Endothelial cell of umbilical vein (primary cell): Measurements from ENCODE around the gene EHD1. TPM values are rescaled to one million over a fixed set of nuclear protein-coding genes. Genes with fewer than 3 reads are reported as not detected.

ENCODE experiments used
- BruUV-seq: library from RNA; stranded (reverse); fragments of 400-500 nt; replicated peaks from 2 replicates; lab custom pipeline; 2021; lab: Mats Ljungman, UMichigan
- CTCF ChIA-PET: fragments of 300-600, 350-600 bp; sonication (Branson Sonifier 250); formaldehyde crosslinking; loops from one replicate; lab custom pipeline; 2021; ENCODE audit warnings: antibody characterized with exemption, inconsistent platforms; lab: Charles Lee
- POLR2A ChIA-PET: fragments of 300-600, 350-600 bp; sonication (Branson Sonifier 250); formaldehyde crosslinking; loops from one replicate; lab custom pipeline; 2021; ENCODE audit warnings: antibody characterized with exemption, inconsistent platforms; lab: Charles Lee
- DNase-seq: peaks from one replicate; pipeline ENCODE4 v3.0.0-alpha.2; 2011; ENCODE audit warnings: low read depth, low spot score
- FAIRE-seq: peaks from 2 replicates; lab custom pipeline; 2011; peaks lifted over from hg19 to GRCh38; lab: Jason Lieb, UNC
- H2AFZ ChIP-seq: 2 replicates; pipeline ENCODE4 v1.6.0; 2012; ENCODE audit warnings: low read depth, low read length, control low read depth, inconsistent platforms
- H3K27ac ChIP-seq: 2 replicates; pipeline ENCODE4 v1.5.1; 2011; ENCODE audit warnings: low read depth, mild to moderate bottlenecking, control low read depth, low read length, moderate library complexity; ENCODE audit not compliant: insufficient read depth
- H3K27me3 ChIP-seq, 2 experiments: 2 replicates each; pipeline versions ENCODE4 v1.6.0 to v1.6.1; 2011; ENCODE audit warnings: low read length in 2 of 2, mixed read lengths in 1 of 2; ENCODE audit not compliant: control insufficient read depth in 2 of 2, insufficient read depth in 2 of 2
- H3K36me3 ChIP-seq, 2 experiments: 2 replicates in 1 of 2; 3 replicates in 1 of 2; pipeline ENCODE4 v1.5.1; 2011; ENCODE audit warnings: low read length in 2 of 2, mild to moderate bottlenecking in 1 of 2, moderate library complexity in 1 of 2; ENCODE audit not compliant: control insufficient read depth in 2 of 2, insufficient read depth in 2 of 2; ENCODE audit errors: extremely low read depth in 1 of 2
- H3K4me1 ChIP-seq: 3 replicates; pipeline ENCODE4 v1.5.1; 2011; ENCODE audit warnings: mild to moderate bottlenecking, low read length; ENCODE audit not compliant: control insufficient read depth, insufficient read depth; ENCODE audit errors: extremely low read depth
- H3K4me2 ChIP-seq: 2 replicates; pipeline ENCODE4 v1.6.1; 2011; ENCODE audit warnings: low read length, control low read depth, mixed read lengths; ENCODE audit not compliant: insufficient read depth
- H3K4me3 ChIP-seq, 3 experiments: fragments of 200-600 bp in 1 of 3; sonication (generic), shearing (Covaris generic) in 1 of 3; replicated peaks in 1 of 3; 2 replicates each; pipeline ENCODE4 v1.5.1; 2011 to 2016; ENCODE audit warnings: control low read depth in 3 of 3, low read length in 3 of 3, mild to moderate bottlenecking in 2 of 3, inconsistent platforms in 1 of 3, low read depth in 1 of 3, moderate library complexity in 1 of 3; ENCODE audit not compliant: insufficient read depth in 1 of 3
- H3K79me2 ChIP-seq: 2 replicates; pipeline ENCODE4 v1.6.0; 2012; ENCODE audit warnings: low read length, inconsistent platforms; ENCODE audit not compliant: control insufficient read depth, insufficient read depth
- H3K9ac ChIP-seq: replicated peaks from 2 replicates; pipeline ENCODE3; 2011; ENCODE audit warnings: low read length, control low read depth; ENCODE audit not compliant: insufficient read depth; ENCODE audit errors: extremely low read depth
- H3K9me1 ChIP-seq: replicated peaks from 3 replicates; pipeline ENCODE4 v1.6.0; 2011; ENCODE audit warnings: mild to moderate bottlenecking, low read length; ENCODE audit not compliant: control insufficient read depth, insufficient read depth; ENCODE audit errors: extremely low read depth
- H3K9me3 ChIP-seq: replicated peaks from 2 replicates; pipeline ENCODE4 v1.5.1; 2012; ENCODE audit warnings: low read length, inconsistent platforms; ENCODE audit not compliant: control insufficient read depth, insufficient read depth
- H4K20me1 ChIP-seq: replicated peaks from 2 replicates; pipeline ENCODE3; 2011; ENCODE audit warnings: mild to moderate bottlenecking, low read length; ENCODE audit not compliant: control insufficient read depth, insufficient read depth; ENCODE audit errors: extremely low read depth
- CTCF ChIP-seq, 2 donors: IDR thresholded peaks; 1 replicate in 1 of 2; 2 replicates in 1 of 2; pipeline ENCODE4 v1.5.1; 2011; ENCODE audit warnings: low read length in 2 of 2, mild to moderate bottlenecking in 2 of 2, moderate library complexity in 2 of 2, control low read depth in 1 of 2, inconsistent platforms in 1 of 2, low read depth in 1 of 2; ENCODE audit not compliant: insufficient read depth in 1 of 2; ENCODE audit errors: extremely low read depth in 1 of 2
- EZH2 ChIP-seq: IDR thresholded peaks from 2 replicates; pipeline ENCODE4 v1.6.1; 2012; ENCODE audit warnings: borderline replicate concordance, low read depth, mild to moderate bottlenecking, moderate library complexity, low read length, inconsistent platforms; ENCODE audit not compliant: severe bottlenecking
- FOS ChIP-seq: IDR thresholded peaks from 2 replicates; pipeline ENCODE4 v1.6.1; 2011; ENCODE audit warnings: mild to moderate bottlenecking, low read length, moderate library complexity, borderline replicate concordance; ENCODE audit not compliant: insufficient read depth
- GATA2 ChIP-seq: IDR thresholded peaks from 2 replicates; pipeline ENCODE4 v1.7.0; 2011; ENCODE audit warnings: low read depth, mild to moderate bottlenecking, moderate library complexity, mixed read lengths, low read length; ENCODE audit not compliant: insufficient read length, insufficient read depth
- JUN ChIP-seq: IDR thresholded peaks from 2 replicates; pipeline ENCODE4 v1.6.1; 2011; ENCODE audit warnings: borderline replicate concordance, low read depth; ENCODE audit not compliant: insufficient read length, insufficient read depth
- MYC ChIP-seq: IDR thresholded peaks from one replicate; pipeline ENCODE4 v1.6.1; 2011; ENCODE audit warnings: mild to moderate bottlenecking, low read depth, low read length
- POLR2A ChIP-seq: IDR thresholded peaks from 2 replicates; pipeline ENCODE4 v1.6.1; 2012; ENCODE audit warnings: low read depth, mild to moderate bottlenecking, control low read depth, low read length
- POLR2AphosphoS5 ChIP-seq: IDR thresholded peaks from 2 replicates; pipeline ENCODE4 v1.6.1; 2012; ENCODE audit warnings: low read depth, mild to moderate bottlenecking, control low read depth, low read length, moderate library complexity; ENCODE audit not compliant: insufficient read depth
- dilution Hi-C: fragments of 300-500 bp; cut with MboI; formaldehyde crosslinking; loops from one replicate; pipeline ENCODE4 v1.15.0; 2019; ENCODE audit warnings: low sequenced_read_pairs; ENCODE audit not compliant: extremely low pct_ligation_motif_present
- intact Hi-C: fragments of 100-400 bp; cut with micrococcal nuclease; formaldehyde crosslinking; loops from one replicate; pipeline ENCODE4 v1.10.0; 2022
- polyA plus RNA-seq, 4 experiments: library from polyadenylated mRNA; depleted of rRNA in 3 of 4; stranded (reverse) in 3 of 4; unstranded in 1 of 4; fragments of >200 nt; gene quantifications; 2 replicates each; pipeline versions ENCODE4 v1.2.1 to v1.2.3, GENCODE V29; 2011 to 2012; ENCODE audit warnings: missing spikeins in 1 of 4
- total RNA-seq: library from RNA; stranded (reverse); gene quantifications from 2 replicates; pipeline ENCODE4 v1.2.3, GENCODE V29; 2021
- TF ChIP-seq, protein P1 (sequence below): IDR thresholded peaks from 2 replicates; pipeline ENCODE4 v1.6.1; 2011; ENCODE audit not compliant: insufficient read depth, insufficient read length

The EHD1 gene
- total and polyA plus RNA-seq, 2 donors (not counting 3 experiments of a cell fraction or from before 2014, with no cell fraction given) = 109 to 136 TPM

DNA sequence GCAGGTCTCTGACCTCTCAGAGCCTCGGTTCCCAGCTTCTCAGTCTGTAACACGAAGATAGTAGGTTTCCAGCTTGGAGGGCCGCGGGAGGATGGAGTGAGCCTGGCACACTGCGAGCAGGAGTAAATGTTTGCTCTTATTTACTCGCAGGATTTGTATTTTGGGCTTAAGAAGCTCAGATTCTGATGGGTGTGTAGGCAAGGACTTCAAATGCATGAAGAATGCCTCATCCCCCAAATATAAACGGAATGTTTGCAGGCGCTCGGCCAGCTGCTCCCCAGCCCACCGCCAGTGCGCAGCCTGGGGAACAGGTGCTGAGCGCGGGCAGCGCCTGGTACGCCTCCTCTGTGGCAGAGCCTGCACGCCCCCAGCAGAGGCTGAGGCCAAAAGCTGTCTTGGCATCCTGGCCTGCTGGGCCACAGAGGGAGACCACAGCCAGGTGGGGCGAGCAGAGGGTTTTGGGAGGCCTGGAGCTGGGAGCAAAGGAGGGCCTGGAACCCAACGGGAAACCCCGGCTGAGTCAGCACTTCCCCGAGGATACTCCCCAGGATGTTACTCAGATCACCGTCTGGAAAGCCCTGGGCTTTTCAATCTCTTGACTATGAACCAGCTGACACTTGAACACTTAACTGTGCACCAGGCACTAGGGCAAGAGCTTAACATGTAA is 9.4 kb downstream of the EHD1 start:
- FAIRE-seq = peak; percentile 98
- Histone ChIP-seq H3K9me1 (no peaks in the 10 kb centered on the region), H3K27ac (peak overlapping the region; percentile 98), H3K9ac (peak overlapping the region; percentile 83), H3K27me3 (no peaks in the 10 kb centered on the region), H3K9me3 (no peaks in the 10 kb centered on the region), H3K4me2 (peak overlapping the region; percentile 45), H3K4me3 (no peak overlapping the region), H2AFZ (no peak overlapping the region), H4K20me1 (no peaks in the 10 kb centered on the region), H3K36me3 (peaks cover 2 to 8% of the 10 kb centered on the region in 2 experiments), H3K4me1 (peaks cover 57% of the 10 kb centered on the region), H3K79me2 (peaks cover 75% of the 10 kb centered on the region)
- peak; percentile 94 for DNase-seq
- dilution Hi-C loops (no loop called here), intact Hi-C loops (loop anchor here (1.0 kb wide), 2 partner anchors 9 to 14 kb away; partner anchors contain the start of gene EHD1)
- ChIA-PET POLR2A (interaction anchor here (1.0 to 3.5 kb wide), 6 partner anchors 9 to 90 kb away, joined by 4 to 45 read pairs (median 6); partner anchors contain the start of genes EHD1 and SF1), CTCF (interaction anchor here (0.9 to 3.7 kb wide), 14 partner anchors 9 to 146 kb away, joined by 3 to 101 read pairs (median 6); partner anchors contain the start of genes BATF2, CDC42BPG, EHD1 and SF1)
- TF ChIP-seq CTCF (IDR thresholded peaks at IDR 0.05; ENCODE audit: extremely low read depth in 1 of 2, insufficient read depth in 1 of 2, low read depth in 1 of 2, low read length in 2 of 2) = no peak
- TF ChIP-seq EZH2 = no peak
- peak; percentile 89 for TF ChIP-seq JUN
- peak; percentile 43 for TF ChIP-seq GATA2
- TF ChIP-seq POLR2AphosphoS5 = peak; percentile 98
- peak; percentile 93 for TF ChIP-seq FOS
- peak; percentile 44 for TF ChIP-seq POLR2A
- TF ChIP-seq, protein P1, sequence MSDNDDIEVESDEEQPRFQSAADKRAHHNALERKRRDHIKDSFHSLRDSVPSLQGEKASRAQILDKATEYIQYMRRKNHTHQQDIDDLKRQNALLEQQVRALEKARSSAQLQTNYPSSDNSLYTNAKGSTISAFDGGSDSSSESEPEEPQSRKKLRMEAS = no peak
- TF ChIP-seq MYC = no peak
- BruUV-seq = TSS peak; percentile 12
